Islet precursor cell (in vitro differentiated cells): ENCODE results near the gene NR5A1.

ENCODE experiments used
- DNase-seq: peaks from one replicate; pipeline ENCODE4 v3.0.0-alpha.2; 2018

The NR5A1 gene

DNA sequence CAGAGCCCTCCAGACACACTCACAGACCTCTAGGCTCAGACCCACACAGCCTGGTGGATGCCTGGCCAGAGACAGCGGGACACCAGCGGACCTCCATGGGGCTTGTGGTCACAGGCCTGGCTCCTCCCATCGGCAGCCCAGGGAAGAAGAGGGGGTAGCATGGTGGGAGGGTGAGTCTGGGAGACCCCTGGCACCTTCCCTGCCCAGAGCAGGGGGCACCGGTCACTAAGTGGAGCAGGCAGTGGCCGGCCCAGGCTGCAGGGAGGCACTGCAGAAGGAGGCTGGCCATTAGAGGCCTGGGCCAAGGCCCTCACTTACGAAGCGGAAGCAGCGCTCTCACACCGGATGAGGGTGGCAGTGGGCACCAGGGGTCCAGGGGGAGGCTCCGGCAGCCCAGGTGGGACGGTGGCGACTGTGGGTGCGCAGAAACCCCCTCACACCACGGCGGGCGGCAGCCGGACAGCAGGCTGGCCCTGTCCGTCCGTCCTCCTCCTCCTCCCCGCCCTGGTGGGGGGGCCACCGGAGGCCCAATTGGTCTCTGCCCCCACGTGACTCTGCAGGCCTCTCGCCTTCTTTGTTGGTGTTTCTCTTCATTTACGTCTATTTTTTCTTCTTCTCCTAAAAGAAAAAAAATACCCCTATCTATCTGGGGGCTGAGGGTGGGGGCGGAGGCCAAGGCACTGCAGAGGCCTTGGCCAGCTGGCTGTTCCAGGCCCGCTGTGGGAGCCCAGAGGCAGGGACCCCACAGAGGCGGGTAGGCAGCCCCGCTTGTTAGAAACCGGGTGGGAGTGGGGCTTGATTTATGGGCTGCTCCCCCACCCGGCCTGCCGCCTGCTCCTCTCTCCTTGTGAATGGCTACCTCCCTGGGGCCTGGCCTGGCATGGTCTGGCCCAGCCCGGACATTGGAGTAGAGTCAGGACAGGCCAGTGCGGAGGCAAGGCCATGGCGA is at the start of gene NR5A1:
Gene NR5A1, minus strand, starts transcription at position 469 of the 949 bp plus-strand sequence. CDS start 4,004 bp downstream, outside the sequence.
- no peak for DNase-seq

DNA sequence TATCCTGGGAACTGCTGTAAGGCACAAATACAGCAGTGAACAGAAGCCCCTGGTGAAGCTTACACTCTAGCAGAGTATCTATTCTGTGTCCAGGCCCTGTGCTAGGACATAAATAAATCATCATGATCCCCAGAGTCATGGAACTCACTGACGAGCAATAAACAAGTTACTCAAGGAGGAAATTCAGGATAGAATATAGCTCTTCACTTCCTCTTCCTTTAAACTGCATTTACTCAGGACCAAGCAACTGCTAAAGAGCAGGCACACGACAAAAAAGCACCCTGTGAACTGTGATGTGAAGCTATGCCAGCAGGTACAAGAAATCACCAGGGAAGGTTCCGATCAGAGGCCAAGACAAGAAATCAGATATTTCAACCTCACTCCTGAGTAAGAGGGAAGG is 47.8 kb upstream of the NR5A1 start:
- no peak for DNase-seq

DNA sequence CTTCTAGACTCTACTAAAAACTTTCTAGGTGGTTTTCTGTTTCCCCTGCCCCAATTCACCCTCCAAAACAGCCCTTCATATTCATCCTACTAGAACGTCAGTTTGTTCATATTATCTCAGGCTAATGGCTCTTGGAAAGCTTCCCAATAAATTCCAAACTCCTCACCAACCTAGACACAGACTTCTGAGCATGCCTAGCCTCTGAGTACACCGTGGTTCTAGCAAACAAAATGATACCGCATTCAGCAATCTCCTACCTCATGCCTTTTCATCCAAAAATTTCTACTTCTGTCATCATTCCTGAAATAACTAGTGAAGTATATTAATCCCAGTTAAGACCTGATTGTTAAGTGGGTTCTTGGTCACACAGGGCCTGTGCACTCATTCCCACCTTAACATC is 46.5 kb upstream of the NR5A1 start:
- no peak for DNase-seq

DNA sequence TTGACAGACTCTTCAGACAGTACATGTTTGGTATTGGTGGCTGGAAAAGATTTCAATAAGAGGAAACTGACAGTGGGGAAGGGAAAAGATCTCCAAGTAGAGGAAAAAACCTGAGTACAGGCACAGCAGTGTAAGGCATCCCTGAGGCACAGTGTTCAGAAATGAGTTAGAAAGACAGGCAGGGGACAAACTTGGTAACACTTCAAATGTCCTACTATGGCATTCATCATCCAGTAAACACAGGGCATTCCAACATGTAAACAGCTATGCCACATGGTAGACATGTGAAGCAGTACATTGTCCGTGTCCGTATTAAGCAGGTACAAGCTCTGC is 45.0 kb upstream of the NR5A1 start:
- DNase-seq = no peak

DNA sequence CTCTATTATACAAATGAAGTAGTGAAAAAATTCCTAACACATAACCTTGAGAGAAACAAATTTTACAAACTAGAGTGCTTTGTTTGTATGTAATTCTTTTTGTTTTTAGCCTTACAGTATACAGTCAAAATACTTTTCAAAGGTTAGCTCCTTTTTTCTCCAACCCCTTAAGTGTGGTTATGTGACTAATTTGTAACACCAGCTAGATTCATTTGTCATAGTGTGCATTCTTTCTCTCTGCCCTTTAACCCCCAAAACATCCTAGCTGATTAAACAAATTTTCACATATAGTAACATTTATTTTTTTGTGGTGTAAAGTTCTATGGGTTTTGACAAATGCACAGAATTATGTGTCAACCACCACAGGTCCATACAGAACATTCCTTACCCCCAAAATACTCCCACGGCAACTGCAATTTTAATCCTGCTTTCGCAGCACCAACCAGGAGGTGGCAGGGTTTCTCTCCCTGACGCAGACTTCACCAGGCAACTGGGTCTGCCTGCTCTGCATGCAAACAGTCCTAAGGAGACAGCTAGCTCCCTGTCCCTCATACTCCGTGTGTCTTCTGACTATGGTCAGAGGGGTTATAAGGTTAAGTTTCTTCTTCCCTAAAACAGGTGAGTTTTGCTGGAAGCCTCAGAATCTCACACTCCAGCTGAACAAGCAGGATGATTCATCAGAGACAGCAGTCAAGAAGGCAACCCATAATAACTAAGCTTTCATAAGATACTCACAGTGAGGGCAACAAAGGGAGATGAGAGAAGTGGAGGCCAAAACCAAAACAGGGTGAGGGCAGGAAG is 44.5 kb upstream of the NR5A1 start:
- DNase-seq = peak; percentile 91

DNA sequence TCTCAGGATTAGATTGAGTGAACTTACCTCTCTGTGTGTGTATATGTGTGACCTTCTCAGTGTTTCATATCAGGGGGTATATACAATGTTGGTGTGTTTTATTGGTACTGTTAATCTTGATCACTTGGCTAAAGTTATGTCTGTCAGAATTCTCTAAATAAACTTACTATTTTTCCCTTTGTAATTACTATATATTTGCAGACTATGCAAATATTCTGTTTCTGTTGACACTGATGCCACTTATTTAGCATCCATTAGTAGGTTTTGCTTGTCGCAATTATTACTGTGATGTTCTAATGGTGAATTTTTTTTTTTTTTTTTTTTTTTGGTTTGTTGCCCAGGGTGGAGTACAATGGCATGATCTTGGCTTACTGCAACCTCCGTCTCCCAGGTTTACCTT is 42.9 kb upstream of the NR5A1 start:
- no peak for DNase-seq

DNA sequence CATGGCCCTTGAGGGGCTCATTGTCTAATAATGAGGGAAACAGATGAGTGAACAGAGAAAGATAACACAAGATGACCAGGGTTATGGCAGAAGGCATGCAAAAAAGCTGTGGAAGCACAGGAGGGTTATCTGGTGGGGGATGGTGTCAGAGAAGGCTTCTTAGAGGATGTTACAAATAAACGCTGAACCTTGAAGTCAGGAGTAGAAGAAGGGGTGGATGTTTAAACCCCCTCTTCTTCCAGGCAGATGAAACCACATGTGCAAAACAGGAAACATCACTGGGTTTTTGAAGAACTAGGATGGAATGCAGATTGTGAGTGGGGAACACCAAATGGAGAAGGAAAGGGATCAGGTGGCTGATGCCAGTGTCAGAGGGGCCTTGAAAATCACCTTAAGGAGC is 41.8 kb upstream of the NR5A1 start:
- DNase-seq = no peak

DNA sequence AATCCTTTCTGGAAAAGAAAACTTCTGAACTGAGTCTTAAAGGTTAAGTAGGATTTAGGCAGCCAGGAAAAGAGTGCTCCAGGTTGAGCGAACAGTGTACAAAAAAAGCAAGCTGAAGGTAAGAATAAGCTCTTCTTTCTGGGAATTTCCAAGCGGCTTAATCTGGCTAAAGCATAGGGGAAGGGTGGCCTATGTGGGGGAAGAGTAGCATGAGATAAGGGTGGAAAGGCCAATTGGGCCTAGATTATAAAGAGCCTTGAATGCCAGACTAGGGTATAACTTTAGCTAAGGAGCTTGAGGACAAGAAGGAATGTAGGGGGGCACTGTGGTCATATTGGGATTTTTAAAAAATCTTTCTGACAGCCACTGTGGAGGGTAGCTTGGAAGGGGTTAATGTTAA is 37.3 kb upstream of the NR5A1 start:
- DNase-seq = no peak

DNA sequence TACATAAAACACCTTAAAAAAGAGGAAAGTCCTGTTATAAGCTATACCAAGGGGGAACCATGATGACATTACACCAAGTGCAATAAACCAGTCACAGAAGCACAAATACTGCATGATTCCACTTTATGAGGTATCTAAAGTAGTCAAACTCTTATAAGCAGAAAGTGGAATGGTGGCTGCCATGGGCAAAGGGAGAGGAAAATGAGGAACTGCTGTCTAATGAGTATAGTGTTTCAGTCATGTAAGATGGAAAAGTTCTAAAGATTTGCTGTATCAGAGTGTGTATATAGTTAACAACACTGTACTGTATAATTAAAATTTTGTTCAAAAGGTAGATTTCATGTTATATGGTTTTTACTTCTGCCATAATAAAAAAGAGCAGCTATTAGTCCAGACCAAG is 34.6 kb upstream of the NR5A1 start:
- no peak for DNase-seq

DNA sequence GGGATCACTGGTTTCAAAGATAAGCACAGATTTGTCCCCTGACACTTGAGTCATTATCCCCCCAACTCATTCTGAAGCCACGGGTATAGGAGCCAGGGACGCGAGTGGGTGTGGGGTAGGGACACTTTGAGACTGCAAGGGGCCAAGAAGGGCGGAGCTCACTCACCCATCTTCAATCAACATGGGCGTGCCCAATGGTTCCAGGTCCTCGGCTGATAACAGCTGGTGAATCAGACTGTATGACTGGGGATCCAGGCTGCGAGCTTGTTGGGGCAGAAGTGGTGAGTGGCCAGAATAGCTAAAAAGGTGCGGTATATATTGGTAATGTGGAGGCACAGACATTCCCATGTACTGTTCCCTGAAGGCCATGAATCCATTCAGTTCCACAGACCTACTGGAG is 30.7 kb upstream of the NR5A1 start:
- no peak for DNase-seq

DNA sequence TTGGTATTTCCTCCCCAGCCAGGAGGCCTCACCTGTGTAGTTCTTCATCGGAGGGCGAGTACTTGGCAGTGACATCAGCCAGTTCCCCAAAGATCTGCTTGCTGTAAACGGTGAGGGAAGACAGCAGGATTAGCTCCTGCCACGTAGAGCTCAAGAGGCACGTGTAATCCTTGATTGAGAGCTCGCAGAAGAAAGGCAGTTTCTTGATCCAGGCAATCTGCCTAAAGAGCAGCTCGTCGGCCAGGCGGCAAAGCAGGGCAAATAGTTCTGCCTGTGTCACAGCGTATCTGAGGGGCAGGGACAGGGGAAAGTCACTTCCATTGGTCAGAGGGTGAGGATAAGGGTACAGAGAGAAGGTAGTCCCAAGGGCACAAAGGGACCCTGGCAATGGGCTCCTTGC is 28.6 kb upstream of the NR5A1 start:
- DNase-seq = no peak

DNA sequence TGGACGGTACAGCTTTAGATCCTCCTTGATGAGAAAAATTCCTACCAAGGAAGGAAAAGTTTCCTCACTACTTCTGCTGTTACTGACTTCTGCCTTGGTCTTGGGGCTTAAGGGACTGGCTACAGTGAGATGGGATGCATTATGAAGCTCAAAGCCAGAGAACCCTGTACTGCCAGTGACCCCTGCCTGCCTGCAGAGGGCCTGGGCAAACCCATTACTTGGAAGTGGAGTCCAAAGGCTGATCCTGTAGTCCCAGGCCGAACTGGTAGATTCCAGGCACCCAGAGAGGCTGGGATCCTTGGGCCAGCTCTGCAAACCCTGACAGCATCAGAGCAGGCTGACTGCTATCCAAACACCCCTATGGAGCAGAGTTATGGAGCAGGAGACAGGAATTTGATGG is 25.7 kb upstream of the NR5A1 start:
- DNase-seq = no peak

DNA sequence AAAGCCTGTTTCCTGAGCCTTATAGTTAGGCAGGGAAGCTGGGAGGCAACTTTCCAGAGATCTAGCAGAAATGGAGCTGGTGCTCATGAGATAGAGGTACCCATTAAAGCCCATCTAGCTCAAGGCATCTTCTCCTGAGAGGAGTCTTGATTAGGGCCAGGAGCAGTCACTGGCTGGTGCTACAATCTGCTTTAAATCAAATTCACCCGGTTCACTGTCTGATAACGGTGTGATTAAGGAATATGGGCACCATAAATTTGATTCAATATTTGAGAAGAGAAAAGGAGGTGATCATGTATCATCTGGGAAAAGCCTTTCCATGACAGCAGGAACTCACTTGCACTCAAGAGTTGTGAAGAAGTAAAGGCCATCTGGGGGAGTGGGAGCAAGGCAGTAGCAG is 23.9 kb upstream of the NR5A1 start:
- no peak for DNase-seq

DNA sequence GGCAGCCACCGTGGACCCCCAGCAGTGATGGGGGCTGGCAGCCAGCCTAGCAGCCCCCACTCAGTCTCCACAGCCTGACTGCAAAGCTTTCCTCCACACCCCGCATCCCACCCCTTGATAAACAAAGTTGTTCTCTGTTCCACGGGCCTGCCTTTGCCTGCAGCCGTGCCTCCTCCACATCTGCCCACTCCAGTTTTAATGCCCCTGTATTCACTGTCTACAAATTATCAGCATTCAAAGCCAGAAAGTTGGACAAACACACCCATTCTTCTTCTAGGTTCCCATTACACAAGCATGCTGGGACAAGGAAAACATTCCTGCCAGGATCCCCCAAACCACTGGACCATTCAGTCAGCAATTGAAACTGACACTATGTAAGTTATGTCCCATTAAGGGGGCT is 23.0 kb upstream of the NR5A1 start:
- no peak for DNase-seq

DNA sequence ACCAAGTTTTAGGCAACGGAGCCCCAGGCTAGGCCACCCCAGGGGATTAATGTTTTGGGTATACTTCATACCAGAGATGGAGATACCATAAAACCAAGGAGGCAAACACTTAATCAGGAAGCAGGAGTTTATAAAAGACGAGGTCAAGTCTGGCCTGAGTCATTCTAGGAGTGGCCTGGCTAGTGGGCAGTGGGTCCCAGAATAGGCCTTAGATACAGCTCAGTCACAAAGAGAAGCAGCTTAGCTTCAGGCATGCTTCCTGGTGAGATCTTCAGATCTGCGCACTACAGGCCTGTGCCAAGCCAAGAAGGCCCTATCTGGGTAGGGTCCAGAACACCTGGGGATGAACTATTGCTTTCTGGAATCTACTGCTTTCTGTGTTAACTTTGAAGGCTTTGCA is 20.6 kb upstream of the NR5A1 start:
- DNase-seq = no peak

DNA sequence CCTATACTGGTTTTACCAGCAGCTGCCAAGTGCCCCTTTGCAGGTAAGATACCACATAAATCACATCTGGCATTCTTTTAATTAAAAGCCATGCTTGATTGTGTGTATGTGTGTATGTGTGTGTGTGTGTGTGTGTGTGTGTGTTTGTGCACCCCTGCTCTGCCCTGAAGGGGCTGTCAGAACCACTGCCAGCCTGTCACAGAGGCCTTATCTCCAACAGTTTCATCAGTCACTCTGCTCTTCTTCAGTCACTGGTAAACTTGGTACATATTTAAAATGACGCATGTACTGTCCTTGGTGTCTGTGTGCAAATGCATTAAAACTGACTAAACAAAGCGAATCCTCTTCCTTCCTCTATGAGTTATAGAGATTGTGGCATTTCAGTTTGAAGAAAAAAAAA is 19.0 kb upstream of the NR5A1 start:
- DNase-seq = no peak

DNA sequence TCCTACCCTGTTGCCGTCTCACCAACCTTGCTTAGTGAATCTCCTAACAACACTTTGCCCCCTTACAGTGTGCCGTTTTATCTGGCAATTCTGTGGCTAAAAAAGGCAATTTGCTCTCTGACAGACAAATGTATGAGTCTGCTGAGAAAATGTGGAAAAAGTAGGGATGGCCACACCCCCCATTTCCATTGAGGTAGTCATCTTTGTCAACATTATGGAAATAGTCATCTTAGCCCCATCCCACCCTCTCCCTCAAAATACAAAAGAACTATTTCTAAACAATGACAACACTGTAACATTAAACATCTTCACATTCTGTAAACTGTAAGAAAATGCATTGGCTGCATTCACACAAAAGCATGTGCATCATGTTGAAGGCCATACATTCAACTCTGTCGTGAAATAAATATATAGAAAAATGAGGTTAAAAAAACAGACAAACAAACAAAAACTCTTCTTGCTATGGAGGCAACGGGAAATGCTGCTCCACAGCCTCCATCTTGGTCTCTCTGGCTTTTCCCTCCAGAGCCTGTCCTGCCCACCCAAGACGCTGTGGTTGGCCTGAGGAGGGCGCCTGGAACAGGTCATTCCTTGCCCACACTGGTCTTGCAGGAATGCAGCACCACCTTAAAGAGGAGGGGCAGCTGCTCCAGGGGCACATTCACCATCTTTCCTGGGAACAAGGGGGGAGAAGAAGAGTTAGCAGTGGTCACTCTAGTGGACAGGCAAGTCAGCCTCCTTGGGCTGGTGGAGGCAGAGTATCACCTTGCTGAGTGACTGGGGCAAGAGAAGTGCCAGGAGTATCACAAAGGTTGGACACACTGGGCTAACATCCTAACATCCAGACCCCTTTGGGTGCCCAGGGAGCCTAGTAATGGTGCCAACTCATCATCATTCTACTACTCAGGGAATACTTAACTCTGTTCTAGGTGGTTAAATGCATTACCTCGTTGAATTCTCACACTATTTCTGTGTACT is 15.2 kb upstream of the NR5A1 start:
- no peak for DNase-seq

DNA sequence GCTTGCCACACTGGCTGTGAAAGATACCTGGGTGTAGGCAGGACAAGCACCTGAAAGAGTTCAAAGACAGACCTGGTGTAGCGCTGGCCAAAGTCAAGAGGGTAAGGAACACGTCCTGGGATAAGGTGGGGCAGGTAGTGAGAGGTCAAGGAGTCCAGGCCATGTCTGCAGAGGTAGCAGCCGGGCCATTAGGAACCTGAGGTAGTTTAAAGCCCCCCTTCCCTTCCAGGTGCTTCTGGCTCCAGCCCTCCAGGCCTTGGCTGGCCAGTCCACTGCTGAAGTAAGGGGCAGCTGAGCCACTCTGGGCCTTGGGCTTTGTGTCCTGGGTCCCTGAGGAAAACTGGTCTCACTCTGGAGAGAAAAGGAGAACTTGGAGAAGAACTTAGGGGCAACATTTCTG is 13.9 kb upstream of the NR5A1 start:
- no peak for DNase-seq

DNA sequence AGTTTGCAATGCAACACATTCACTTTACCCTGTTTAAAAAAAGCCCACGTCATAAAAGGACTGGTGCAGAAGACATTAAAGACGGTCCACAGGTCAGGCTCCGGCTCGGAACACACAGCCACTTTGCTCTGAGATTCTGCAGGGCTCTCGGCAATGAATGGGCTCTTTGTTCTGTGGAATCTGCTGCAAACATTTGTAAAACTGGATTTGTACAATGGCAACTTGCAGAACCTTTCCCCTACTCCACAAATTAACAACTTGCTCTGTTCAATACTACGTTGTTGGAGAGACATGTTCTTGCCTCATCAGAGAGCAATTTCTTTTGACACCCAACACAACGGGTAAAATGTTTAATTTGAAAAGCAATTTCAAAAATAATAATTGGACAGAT is 13.0 kb upstream of the NR5A1 start:
- peak; percentile 92 for DNase-seq

DNA sequence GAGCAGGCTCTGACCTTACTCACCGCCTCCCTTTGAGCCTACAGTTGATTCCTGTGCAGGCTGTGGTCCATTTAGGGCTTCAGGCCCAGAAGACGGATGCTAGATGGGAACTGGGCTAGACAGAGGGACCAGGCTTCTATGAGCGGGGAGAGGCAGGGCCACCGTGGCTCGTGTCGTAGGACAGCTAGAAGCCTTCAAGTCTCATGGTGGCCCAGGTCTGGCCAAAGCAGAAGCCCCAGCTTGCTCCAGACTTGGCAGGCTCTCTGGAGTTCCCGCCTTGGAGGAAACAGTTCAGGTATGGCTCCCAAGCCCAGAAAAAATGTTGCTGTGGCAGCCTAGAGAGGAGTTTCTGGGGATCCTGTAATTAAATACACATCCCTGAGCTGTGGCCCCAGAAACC is 10.9 kb upstream of the NR5A1 start:
- DNase-seq = no peak

DNA sequence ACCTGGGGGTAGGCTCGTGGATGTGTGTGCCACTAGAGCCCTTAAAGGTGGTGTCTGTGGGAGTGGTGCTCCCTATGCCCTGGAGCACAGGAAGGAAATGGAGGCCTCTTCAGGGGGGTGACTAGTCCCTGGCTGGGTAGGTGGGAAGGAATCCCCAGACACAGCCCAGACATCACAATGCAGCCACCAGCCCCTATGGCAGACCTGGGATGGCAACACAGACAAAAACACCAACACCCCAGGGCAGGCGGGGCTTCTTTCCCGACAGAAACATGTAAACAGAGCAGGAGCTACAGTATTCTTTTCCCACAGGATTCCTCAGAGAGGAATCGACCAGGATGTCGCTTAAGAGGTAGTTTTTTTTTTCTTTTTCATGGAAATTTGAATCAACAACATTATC is 10.4 kb upstream of the NR5A1 start:
- DNase-seq = peak; percentile 92

DNA sequence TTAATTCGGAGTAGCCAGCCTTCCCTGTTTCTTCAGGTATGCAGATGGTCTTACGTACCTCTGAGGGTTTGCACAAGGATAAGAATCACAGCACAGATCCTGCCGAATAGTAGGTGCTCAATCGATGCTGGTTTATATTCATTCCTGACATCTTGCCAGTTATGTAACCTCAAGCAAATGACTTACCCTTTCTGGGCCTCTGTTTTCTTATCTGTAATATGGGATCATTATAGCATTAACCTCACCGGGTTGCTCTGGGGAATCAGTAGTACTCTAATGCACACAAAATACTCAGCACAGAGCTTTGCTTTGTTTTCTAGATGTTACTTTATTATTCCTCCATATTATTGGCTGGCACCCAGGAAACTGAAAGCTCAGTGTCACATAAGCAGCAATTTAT is 7.7 kb upstream of the NR5A1 start:
- no peak for DNase-seq

DNA sequence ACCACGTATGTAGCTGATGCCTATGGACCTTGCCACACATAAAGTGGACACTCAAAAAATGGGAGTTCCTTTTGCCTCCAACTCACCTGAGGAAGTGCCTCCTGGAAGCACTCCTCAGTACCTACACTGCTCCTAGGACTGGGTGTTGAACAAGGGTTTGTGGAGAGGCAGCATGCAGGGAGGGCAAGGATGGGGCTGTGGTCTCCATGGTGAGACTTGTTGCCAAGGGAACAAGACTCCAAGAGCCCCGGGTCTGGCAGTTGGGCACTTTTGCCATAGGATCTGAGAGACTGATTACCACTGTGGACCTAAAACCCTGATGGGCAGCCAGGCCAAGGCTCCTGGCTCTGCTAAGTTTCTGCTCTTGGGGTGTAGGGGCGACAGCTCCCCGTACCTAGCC is 6.9 kb upstream of the NR5A1 start:
- peak; percentile 49 for DNase-seq
